T47D (cell line): ENCODE measurements around the gene POLR3C.

Source experiments
- DNase-seq, 2 experiments: peaks; one replicate each; pipeline versions ENCODE4 v3.0.0 to v3.0.0-alpha.2; 2011 to 2012; ENCODE audit warnings: low read depth in 1 of 2, low spot score in 1 of 2
- JUND ChIP-seq: IDR thresholded peaks from 2 replicates; pipeline ENCODE4 v1.6.1; 2012; ENCODE audit warnings: low read depth
- in situ Hi-C: cut with HindIII; loops from 2 replicates; pipeline ENCODE4 v1.10.0; 2016; ENCODE audit warnings: low sequenced_read_pairs, low pct_unique_long_range_greater_than_20kb

POLR3C gene

GRCh38 chr1:145863282-145864018 is 39.5 kb downstream of the POLR3C start:
- no peak for TF ChIP-seq JUND
- DNase-seq = no peak
- in situ Hi-C loops = no loop called here

- TF ChIP-seq JUND = no peak
- DNase-seq = no peak
- in situ Hi-C loops = no loop called here
Measured at GRCh38 chr1:145868232-145868631, 44.2 kb downstream of the POLR3C start.

GRCh38 chr1:145871994-145872924 is 48.3 kb downstream of the POLR3C start:
- no peak for DNase-seq
- in situ Hi-C loops = no loop called here
- no peak for TF ChIP-seq JUND

- no peak for DNase-seq
- TF ChIP-seq JUND = no peak
- in situ Hi-C loops = no loop called here
Measured at GRCh38 chr1:145874646-145875045, 50.6 kb downstream of the POLR3C start.

GRCh38 chr1:145877923-145878486 is 54.0 kb downstream of the POLR3C start:
- TF ChIP-seq JUND = no peak
- in situ Hi-C loops = no loop called here
- DNase-seq = no peak

DNA sequence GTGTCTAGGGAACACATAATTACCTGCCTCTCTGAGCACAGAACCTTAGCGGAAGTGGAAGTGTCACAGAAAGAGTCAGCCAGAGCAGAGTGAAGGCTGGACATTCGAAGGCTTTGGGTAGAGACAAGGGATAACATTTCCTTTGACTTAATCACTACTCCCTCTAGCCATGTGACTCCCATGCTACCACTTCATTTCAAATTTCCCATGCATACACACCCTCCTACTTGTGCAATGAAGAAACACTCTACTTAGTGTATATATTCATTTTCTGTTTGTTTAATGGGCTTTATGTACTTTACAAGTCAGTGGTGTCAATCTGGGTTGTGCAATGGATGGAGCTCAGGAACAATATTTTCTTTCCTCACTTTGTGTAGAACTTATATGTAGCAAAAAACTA is 54.7 kb downstream of the POLR3C start:
- in situ Hi-C loops = no loop called here
- TF ChIP-seq JUND = no peak
- DNase-seq = no peak

GRCh38 chr1:145879775-145880174 is 55.8 kb downstream of the POLR3C start:
- DNase-seq = no peak
- no peak for TF ChIP-seq JUND
- in situ Hi-C loops = no loop called here

DNA sequence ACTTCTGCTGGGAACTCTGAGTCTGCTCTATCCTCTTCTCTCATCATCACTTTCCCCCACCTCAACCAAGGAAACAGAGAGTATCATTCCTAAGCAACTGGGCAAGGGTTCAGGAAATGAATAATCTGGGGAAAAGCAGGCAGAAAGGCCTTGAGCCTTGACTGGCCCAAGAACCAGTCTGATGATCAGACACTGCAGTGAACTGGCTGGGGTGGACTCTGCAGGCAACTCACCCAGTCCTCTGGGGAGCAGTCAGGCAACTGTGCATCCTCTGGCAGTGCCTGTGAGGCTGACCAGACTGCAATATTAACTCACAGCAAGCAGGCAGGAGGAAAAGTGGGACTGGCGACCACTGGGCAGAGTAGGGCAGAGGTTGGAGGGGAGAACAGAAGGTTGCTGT is 60.7 kb downstream of the POLR3C start:
- DNase-seq = no peak
- in situ Hi-C loops = no loop called here
- TF ChIP-seq JUND = no peak

GRCh38 chr1:145885738-145886287 is 61.8 kb downstream of the POLR3C start, which contains the start of gene ANKRD35:
TSS of gene ANKRD35 (minus strand) at chr1:145885866. CDS start at chr1:145885758, 108 bp downstream.
- in situ Hi-C loops = no loop called here

GRCh38 chr1:145886390-145886789 is 62.4 kb downstream of the POLR3C start:
- no peak for TF ChIP-seq JUND
- in situ Hi-C loops = no loop called here
- DNase-seq = no peak

More at GRCh38 chr1:145885738-145886287, 61.8 kb downstream of the POLR3C start, which contains the start of gene ANKRD35:
- peak; percentile 85 to 97 for DNase-seq
- TF ChIP-seq JUND = no peak

GRCh38 chr1:145886816-145887215 is 62.8 kb downstream of the POLR3C start:
- in situ Hi-C loops = no loop called here

DNA sequence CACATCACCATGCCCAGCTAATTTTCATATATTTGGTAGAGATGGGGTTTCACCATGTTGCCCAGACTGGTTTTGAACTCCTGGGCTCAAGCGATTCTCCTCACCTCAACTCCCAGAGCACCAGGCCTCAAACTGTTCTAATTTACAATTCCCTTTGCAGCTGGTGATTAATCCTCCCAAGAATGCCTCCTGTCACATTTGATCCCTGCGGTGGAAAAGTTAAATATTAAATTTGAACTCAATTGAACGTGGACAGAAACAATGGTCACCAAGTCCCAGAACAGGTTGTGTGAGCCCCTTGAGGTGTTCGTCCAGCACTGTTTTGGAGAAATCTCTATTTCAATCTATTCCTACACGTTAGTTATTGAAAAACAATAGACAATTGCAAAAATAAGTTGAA is 63.6 kb downstream of the POLR3C start:
- peak in 1 of 2 experiments; percentile 90 for DNase-seq
- in situ Hi-C loops = no loop called here

More at GRCh38 chr1:145886816-145887215, 62.8 kb downstream of the POLR3C start:
- no peak for TF ChIP-seq JUND
- no peak for DNase-seq

More for the DNA sequence above, 63.6 kb downstream of the POLR3C start:
- TF ChIP-seq JUND = no peak
